GM10248 (cell line): ENCODE results near the gene TRAF3.

Experiments
- CTCF ChIA-PET: fragments of 300-600 bp; sonication (Branson Sonifier 250); formaldehyde crosslinking; extraction: SDS; loops from one replicate; lab custom pipeline; 2021; ENCODE audit warnings: antibody characterized with exemption; lab: Yijun Ruan, JAX
- POLR2A ChIA-PET: fragments of 350-650 bp; sonication (Branson Sonifier 250); formaldehyde crosslinking; extraction: SDS; loops from one replicate; lab custom pipeline; 2020; ENCODE audit warnings: antibody characterized with exemption; lab: Yijun Ruan, JAX
- DNase-seq: peaks from one replicate; pipeline ENCODE4 v3.0.0; 2012; ENCODE audit errors: extremely low spot score
- TF ChIP-seq, protein P1 (sequence below): IDR thresholded peaks from 2 replicates; pipeline ENCODE4 v1.5.1; 2012; ENCODE audit warnings: mild to moderate bottlenecking, low read depth; ENCODE audit errors: extremely low read depth, missing control alignments, control extremely low read depth

The TRAF3 gene

DNA sequence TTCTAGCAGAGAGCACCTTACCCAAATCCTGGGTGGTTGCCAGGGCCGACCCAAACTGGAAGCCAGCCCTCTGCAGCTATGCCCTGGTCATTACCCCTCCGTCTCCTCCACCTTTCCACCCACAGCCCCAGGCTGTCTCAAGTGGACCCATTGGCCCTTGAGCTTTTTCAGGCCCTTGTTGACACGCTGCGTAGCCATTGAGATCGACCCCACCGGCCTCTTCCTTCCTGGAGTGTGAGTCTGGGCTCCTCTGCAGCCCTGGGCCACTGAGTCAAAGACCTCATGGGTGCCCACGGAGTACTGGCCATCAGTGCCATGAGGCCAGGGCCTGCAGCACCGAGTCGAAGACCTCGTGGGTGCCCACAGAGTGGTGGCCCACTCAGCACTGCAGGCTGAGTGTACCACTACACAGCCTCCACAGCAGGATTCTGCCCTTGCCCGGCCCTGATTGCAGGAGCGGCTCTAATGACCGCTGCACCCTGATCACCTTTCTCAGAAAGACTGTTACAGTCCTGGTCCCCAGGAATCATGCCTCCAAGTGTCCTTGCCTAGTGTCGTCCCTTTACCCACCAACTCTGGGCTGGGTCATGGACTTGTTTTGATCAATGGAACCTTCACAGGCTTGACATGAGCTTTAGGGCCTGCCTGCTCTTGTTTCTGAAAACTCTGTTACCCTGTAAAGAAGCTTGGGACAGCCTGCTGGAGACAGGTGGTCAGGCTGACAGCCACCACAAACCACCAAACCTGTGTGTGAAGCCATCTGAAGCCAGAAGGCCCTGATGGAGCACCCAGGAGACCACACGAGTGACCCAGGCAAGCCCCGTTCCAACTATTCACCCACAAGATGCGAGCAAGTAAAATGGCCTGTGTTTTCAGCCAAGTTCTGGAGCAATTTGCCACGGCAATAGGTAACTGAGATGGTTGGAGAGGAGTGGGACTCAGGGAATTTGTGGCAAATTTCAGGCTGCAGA, 39.6 kb upstream of the TRAF3 start:
- DNase-seq: no peak
- TF ChIP-seq, protein P1, sequence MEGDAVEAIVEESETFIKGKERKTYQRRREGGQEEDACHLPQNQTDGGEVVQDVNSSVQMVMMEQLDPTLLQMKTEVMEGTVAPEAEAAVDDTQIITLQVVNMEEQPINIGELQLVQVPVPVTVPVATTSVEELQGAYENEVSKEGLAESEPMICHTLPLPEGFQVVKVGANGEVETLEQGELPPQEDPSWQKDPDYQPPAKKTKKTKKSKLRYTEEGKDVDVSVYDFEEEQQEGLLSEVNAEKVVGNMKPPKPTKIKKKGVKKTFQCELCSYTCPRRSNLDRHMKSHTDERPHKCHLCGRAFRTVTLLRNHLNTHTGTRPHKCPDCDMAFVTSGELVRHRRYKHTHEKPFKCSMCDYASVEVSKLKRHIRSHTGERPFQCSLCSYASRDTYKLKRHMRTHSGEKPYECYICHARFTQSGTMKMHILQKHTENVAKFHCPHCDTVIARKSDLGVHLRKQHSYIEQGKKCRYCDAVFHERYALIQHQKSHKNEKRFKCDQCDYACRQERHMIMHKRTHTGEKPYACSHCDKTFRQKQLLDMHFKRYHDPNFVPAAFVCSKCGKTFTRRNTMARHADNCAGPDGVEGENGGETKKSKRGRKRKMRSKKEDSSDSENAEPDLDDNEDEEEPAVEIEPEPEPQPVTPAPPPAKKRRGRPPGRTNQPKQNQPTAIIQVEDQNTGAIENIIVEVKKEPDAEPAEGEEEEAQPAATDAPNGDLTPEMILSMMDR: no peak
- ChIA-PET CTCF (interaction anchor here (1.6 to 2.5 kb wide), 4 partner anchors 8 to 42 kb away, joined by 3 to 10 read pairs (median 6); no protein-coding TSS in a partner anchor), POLR2A (no interaction called here)

DNA sequence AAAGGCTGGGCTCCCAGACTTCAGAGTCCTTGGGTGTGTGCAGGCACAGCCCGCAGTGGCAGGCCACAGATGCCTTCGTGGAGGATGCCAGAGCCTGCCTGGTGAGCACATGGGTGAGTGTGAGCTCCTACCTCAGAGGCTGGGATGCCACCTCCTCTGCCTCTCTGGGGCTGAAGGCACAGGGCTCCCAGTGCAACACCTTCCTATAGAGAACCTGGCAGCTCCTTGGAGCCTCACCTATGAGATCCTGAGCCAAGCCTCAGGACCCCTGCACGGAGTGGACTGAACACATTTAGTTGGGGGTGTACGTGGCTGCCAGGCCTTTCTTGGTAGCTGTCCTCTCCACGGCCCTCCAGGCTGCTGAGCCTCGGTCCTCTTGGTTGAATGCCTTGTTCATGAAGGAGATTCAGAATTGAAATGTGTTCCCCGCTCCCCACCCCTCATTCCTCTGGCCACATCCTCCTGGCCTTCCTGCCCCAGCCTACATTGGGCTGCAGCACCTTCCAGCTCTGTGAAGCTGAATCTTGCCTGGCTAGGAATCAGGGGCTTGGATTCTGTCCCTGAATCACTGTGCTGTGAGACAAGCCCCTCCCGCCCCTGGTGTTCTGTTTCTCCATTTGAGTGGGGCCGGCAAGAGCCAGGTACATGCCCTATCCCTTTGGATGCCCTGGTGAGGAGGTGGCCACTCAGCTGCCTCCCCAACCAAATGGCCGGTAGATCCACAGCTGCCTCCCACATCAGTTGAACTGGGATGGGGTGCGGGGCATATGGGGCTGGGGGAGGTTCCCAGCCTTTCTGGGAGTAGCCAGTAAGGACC, 38.7 kb upstream of the TRAF3 start:
- CTCF ChIA-PET: interaction anchor here (1.5 to 2.5 kb wide), 5 partner anchors 9 to 43 kb away, joined by 3 to 10 read pairs (median 5); no protein-coding TSS in a partner anchor
- TF ChIP-seq, protein P1: no peak
- DNase-seq: no peak
- POLR2A ChIA-PET: no interaction called here

DNA sequence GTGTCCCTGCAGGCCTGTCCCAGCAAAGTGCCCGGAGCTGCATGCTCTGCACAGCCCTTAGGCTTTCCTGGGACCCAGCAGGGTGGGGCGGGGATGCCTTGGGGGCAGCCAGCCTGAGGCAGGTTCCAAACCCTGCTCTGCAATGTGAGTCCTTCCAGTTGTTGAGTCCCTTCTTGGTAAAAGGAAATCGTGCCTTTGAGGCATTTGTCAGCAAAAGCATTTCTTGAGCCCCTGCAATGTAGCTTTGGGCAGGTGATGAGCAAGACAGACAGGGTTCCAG, 38.1 kb upstream of the TRAF3 start:
- DNase-seq: no peak
- ChIA-PET POLR2A (no interaction called here), CTCF (interaction anchor here (1.5 to 2.5 kb wide), 3 partner anchors 9 to 44 kb away, joined by 4 to 10 read pairs (median 5); no protein-coding TSS in a partner anchor)
- TF ChIP-seq, protein P1: no peak

DNA sequence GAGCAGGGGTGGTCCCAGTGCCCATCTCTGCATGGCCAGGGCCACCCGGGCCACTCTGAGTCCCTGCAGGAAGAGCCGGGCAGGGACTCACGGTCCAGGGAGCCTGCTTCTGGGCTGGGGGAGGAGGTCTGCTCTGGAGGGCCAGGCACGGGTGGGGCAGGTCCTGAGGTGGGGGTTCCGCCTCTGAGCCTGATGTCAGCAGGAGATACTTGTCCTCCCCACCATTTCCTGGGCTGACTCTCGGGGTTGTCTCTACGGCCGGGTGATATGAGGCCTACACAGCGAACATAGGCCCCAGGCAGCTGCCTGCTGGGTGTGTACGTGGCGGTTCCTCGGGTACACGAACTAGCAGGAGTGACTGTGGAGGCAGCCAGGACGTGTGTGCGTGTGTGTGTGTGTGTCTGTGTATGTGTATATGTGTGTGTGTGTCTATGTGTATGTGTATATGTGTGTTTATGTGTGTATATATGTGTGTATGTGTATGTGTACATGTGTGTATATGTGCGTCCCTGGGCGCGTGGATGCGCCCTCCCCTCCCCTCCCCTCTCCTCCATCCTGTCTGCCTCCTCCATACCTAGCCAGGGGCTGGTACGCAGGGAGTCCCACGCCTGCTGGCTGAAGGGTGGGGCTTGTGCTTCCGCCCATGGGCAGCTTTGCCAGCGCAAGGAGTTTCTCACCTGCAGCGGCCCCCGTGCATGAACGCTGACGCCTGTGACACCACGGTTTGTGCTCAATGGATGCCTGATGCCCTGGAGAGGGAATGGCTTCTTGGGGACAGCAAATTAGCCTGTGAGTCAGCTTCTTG, 30.4 kb upstream of the TRAF3 start:
- DNase-seq: no peak
- TF ChIP-seq, protein P1: no peak
- CTCF ChIA-PET: interaction anchor here (2.2 kb wide), 1 partner anchor 9 kb away, joined by 5 read pairs; no protein-coding TSS in a partner anchor
- POLR2A ChIA-PET: no interaction called here

DNA sequence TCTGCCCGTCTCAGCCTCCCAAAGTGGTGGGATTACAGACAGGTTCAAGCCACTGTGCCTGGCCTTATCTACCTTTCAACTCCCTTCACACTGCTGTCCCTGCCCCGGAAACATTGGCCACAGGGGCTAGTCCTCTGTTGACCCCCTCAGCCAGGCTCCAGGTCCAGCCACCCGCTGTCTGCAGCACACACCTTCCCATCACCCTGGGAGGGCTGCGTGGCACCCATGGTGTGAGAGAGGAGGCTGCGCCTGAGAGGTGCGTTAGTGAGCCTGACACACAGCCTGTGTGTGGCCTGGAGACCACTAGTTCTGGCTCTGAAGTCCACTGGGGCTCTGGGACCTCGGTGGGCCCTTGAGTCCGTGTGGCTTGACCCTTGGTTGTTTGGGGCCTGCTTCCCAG, 28.4 kb upstream of the TRAF3 start:
- DNase-seq: no peak
- CTCF ChIA-PET: interaction anchor here (1.3 to 2.2 kb wide), 2 partner anchors 11 to 17 kb away, joined by 3 to 5 read pairs; no protein-coding TSS in a partner anchor
- POLR2A ChIA-PET: no interaction called here
- TF ChIP-seq, protein P1: no peak
